D721Med (cell line): ENCODE results near the gene PPFIBP2.
A peak's percentile ranks its signal among the peaks of the same experiment; 100 is the strongest.

Experiments used
- DNase-seq: peaks from one replicate; pipeline ENCODE4 v3.0.0; 2011; ENCODE audit warnings: low spot score; ENCODE audit not compliant: insufficient read length
- FAIRE-seq: peaks from 2 replicates; lab custom pipeline; 2011; peaks lifted over from hg19 to GRCh38; lab: Jason Lieb, UNC
- CTCF ChIP-seq: IDR thresholded peaks from 2 replicates; pipeline ENCODE4 v1.5.1; 2012; ENCODE audit warnings: mild to moderate bottlenecking, control low read depth; ENCODE audit not compliant: insufficient read depth; ENCODE audit errors: missing control alignments

Gene PPFIBP2

GRCh38 chr11:7590529-7590928, 76.7 kb downstream of the PPFIBP2 start:
- DNase-seq (no peak), FAIRE-seq (no peak)
- TF ChIP-seq CTCF = no peak

GRCh38 chr11:7591107-7591894, 77.5 kb downstream of the PPFIBP2 start:
- TF ChIP-seq CTCF = no peak
- FAIRE-seq (no peak), DNase-seq (no peak)

GRCh38 chr11:7591987-7592386, 78.2 kb downstream of the PPFIBP2 start:
- TF ChIP-seq CTCF = no peak
- DNase-seq (no peak), FAIRE-seq (no peak)

GRCh38 chr11:7592711-7593110, 78.9 kb downstream of the PPFIBP2 start:
- DNase-seq = no peak
- no peak for TF ChIP-seq CTCF
- no peak for FAIRE-seq

GRCh38 chr11:7593481-7593880, 79.7 kb downstream of the PPFIBP2 start:
- no peak for TF ChIP-seq CTCF
- FAIRE-seq = no peak
- peak; percentile 38 for DNase-seq

GRCh38 chr11:7595016-7595866, 81.4 kb downstream of the PPFIBP2 start:
- FAIRE-seq (no peak), DNase-seq (no peak)
- no peak for TF ChIP-seq CTCF
